ENCODE measurements around the gene GNB1.

GNB1 gene

DNA sequence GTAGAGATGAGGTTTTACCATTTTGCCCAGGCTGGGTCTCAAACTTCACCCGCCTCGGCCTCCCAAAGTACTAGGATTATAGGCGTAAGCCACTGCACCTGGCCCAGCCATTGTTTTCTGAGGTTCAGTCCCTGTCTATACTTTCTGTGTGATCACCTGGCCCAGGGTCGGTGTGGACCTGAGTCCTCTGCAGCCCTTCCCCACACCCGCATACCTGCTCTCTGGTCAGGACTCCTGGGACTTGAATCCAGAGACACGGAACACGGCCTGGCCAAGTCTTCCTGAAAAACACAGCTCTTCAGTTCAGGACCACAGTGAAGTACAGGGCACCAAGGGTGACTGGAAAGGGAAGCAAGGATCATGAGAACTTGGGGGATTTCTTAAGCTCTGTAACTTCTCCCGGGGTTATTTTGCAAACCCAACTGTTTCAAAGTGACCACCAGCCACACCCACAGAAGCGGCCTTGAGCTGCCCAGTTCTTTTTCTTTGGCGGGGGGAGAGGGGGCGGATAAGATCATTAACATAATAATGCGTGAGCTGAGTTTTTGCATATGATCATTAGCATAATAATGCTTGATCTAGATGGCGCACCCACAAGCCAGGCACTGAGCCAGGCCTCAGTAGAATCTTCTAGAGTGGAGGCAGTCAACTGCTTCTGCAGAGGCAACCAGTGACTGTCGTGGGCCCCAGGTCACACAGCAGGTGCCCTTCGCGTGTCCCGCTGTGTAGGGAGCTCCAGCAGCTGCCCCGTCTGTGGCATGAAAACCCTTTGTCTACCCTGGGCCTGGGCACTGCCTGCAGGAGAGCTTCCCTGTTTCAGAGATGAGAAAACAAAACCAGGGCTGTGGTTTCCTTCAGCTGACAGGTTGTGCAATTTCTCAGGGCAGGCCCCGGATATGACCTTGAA lies 110.9 kb downstream of the GNB1 start:
- peak in 1 of 2 experiments; percentile 24 for DNase-seq

DNA sequence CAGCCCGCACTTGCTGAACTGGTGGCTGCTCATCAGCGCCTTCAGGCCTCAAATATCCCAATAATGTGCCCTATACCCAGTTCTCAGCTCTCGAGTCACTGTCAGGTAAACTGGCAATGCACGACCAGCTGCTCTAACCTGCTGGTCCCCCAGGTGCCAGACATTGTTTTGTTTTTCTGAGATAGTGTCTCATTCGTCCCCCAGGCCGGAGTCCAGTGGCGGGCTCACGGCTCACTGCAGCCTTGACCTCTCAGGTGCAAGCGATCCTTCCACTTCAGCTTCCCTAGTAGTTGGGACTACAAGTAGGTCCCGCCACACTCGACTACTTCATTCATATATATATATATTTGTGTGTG lies 111.6 kb downstream of the GNB1 start:
- DNase-seq = no peak

DNA sequence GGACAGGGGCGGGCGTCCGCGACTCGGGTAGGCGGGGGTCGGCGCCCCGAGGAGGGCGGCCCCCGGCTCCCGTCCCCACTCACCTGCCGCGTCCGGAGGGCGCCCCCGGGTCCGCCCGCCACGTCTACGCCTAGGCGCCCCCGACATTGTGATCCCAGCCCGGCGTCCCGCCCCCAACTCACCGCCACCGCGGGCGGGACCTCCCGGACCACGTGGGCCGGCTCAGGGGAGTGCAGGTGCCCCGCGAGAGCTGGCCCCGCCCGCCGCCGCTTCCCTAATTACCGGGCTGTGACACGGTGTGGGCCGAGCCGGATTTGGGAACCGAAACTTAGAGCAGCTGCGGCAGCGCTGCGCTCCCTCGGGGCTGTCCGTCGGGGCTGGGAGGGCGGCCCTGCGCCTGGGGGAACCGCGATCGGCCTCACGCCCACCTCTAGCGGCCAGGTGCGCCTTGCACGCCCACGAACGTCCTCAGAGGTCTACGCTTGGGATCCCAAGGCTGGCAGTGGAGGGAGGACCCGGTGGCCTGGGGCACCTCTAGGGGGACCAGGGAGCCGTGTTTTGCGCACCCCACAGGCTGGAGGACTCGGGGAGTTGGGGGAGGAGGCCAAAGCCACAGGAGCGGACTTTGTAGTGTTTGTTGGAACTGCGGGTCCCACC lies 112.1 kb downstream of the GNB1 start:
- DNase-seq = peak in 1 of 2 experiments; percentile 54

DNA sequence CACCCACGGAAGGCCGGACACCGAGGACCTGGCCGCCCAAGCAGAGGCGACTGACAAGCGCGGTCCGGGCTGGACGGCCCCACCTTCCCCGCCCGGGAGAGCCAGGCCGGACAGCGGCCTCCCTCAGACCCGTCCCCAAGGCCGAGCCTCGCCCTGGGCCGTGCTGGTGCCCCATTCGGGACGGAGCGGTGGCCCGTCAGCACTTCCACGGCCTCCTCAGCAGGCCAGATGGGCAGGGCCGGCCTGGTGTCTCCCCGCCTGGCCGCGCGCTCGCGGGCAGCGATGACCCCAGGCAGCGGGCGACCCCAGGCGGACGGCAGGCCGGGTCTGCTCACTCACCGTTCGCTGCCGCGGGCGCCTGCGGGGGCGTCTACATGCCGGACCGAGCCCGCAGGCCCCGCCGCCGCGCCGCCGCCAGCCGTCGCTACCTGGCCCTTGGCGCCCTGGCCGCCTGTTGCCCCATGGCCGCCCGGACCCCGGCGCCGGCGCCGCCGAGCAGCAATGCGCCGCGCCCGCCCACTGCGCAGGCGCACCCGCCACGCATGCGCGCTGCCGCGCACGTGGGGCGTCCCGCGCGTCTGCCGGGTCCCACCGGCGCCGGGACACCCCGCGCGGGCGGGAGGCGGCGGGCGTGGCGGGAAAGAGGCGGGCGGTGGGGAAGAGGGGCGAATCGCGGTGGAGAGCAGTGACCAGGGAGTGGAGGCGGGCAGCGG lies 112.8 kb downstream of the GNB1 start, which contains the start of gene NADK:
NADK (minus strand) TSS at position 521 of the 713 bp plus-strand sequence. CDS start 13,064 bp downstream, outside the sequence.
- peak; percentile 20 to 40 for DNase-seq

GRCh38 chr1:1777583-1777899 lies 113.3 kb downstream of the GNB1 start:
- DNase-seq = no peak

DNA sequence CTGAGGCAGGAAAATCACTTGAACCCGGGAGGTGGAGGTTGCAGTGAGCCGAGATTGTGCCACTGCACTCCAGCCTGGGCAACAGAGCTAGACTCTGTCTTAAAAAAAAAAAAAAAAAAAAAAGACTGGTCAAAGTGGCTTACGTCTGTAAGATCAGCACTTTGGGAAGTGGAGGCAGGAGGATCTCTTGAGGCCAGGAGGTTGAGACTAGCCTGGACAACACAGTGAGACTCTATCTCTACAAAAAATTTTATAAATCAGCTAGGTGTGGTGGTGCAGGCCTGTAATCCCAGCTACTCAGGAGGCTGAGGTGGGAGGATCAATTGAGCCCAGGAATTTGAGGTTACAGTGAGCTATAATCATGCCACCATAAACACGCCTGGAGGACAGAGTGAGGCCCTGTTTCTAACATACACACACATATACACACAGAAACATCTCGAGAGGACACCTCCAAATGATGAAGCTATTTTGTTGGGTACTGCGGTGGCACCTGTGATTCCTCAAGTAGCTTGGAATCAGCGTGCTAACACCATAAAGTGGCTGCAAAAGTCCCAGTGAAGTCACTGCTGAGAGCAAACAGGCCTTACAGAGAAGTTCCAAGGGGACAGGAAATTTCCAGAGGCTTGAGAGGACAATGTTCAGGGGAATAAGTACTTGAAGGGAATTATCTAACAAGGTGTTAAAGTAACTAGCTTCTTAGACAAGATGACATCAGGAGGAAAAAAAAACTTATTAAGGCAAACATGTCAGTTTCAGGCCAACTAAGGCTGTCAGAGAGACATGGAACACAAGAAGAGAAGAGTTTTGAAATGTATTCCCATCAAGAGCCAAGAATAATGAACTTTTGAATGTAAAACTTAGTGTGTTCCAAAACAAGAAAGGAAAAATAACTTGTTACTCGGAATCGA lies 114.0 kb downstream of the GNB1 start:
- DNase-seq = no peak

DNA sequence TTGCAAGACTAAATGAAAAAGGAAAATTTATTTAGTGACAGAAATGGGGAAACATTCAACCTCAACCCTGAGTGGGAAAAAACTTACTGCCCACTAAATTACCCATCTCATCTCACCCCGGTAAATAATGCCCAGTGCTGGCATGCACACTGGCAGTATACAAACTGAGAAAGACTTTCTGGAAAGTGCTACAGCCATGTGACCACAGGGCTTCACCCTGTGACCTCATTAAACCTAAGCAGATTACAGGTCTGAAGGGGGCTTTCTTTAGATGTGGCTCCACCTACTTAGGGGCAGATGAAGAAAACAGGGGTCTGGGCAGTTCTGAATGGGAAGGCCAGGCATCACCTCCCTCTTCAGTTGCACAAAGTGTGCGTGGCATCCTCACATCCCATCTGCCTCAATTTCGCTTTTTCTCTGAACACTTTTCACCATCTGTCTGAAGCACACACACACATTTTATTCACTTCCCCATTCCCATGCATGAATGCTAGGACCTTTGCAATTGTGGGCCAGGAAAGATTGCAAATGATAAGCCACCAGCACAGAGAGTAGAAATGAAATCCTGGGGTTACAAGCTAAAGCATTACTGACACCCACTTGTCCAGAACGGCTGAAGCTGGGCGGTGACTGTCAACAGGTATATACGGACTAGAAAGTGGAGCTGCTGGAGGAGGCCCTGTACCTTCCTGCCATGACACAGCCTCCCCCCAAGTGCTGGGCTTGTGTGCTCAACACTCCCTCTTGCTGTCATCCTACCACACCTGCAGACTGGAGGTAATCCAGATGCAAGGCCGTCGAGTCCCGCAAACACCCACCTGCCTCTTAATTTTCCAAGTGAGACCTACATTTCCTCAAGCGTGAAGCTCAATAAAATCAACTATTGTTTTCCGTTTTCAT lies 115.3 kb downstream of the GNB1 start:
- no peak for DNase-seq

- no peak for DNase-seq
Observed at GRCh38 chr1:1773874-1774273, 117.0 kb downstream of the GNB1 start.

GRCh38 chr1:1771096-1771495 lies 119.8 kb downstream of the GNB1 start:
- no peak for DNase-seq

DNA sequence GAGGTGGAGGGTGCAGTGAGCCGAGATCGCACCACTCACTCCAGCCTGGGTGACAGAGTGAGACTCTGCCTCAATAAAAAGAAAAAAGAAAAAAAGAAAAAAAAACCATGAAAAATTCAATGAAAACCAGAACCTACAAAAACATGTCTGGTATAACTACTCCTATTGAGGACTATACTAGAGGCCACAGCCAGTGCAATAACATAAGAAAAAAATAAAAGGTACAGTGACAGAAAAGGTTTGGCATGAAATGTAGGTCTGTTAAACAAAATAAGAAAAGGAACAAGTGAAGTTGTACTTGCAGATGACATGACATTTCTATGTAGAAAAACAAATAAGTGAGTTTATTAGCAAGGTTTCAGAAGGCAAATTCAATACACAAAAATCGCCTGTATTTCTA lies 120.8 kb downstream of the GNB1 start:
- no peak for DNase-seq

DNA sequence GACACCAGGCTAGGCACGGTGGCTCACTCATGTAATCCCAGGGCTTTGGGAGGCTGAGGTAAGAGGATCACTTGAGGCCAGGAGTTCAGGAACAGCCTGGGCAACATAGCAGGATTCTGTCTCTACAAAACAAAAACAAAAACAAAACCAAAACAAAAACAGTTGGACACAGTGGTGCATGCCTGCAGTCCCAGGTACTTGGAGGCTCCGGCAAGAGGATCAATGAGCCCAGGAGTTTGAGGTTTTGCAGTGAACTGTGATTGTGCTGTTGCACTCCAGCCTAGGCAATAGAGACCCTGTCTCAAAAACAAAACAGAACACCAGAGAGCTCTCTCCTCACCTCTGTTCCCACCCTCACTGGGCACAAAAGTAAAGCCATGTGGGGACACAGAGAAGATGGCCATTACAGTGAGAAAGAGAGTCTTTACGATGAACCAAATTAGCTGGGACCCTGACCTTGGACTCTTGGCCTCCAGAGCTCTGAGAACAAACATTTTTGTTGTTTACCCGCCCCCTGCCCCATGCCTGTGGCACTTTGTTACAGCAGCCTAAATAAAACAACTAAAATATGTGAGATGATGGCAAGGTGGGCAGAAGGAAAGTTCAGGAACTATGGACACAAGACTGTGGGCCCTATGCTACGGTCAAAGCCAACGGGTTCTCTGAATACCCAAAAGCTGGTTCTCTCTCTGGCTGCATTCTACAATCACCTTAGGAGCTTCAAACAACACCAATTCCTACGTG lies 122.5 kb downstream of the GNB1 start:
- DNase-seq = no peak

DNA sequence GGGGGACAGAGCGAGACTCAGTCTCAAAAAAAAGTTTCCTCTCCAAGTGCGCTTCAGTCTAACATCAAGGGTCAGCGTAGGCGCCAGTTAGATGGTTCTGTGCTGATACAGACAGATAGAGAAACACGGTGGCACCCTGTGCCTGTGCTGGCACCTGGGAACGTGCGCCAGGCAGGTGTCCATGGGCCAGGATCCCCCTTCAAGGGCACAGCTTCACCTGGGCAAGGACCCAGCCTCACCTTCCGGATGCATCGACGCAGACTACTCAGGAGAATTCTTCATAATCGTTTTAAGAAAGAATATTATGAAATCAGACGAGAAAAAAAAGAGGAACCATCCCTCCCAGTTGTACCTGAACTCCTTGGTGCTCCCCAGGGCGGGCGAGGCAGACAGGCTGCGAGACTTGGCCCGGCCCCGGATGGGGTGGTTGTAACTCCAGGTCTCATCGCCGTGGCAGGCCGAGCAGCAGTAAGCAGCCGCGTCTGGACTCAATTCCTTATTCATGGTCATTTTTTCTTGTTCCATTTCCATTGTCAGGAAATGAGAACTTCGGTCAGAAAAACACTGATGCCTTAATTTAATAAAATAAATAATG lies 125.9 kb downstream of the GNB1 start:
- DNase-seq = no peak

GRCh38 chr1:1763657-1764621 lies 126.9 kb downstream of the GNB1 start:
- DNase-seq = no peak

DNA sequence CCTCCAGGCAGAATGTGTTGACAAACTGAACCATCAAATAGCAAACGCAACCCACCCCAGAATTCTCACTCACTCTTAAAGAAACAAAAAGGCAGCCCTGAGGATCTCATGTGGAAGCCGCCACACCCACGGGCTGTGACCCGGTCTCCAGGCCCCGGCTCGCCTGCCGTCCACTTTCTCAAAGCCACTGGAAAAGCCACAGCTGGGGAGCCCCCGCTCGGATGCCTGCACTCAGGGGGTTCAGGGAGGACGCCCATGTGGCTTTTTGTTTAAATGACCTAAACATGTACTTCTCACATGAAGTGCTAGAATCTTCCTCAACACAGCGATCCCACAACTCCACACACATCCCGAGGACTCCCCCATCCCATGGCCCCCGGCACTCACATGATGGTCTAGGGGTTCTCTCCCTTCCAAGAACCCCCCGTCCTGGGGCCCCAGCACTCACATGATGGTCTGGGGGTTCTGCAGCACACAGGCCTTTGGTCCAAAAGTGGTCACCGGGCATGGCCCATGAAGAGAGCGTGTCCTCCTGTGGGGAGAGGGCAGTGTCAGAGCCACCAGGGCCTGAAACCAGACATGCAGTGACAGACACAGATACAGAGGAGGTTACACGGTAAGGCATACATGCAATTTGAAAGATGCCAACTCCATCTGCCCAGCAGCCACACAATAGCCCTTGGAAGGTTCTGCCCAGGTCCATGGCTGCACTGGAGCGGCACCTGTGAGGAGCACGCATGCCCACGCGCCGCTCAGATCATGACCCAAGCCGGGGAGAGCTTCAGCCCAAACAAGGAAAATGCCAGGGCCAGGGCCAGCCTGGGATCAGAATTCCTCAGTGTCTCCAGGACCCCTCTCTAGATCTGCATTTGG lies 129.1 kb downstream of the GNB1 start:
- DNase-seq = no peak

DNA sequence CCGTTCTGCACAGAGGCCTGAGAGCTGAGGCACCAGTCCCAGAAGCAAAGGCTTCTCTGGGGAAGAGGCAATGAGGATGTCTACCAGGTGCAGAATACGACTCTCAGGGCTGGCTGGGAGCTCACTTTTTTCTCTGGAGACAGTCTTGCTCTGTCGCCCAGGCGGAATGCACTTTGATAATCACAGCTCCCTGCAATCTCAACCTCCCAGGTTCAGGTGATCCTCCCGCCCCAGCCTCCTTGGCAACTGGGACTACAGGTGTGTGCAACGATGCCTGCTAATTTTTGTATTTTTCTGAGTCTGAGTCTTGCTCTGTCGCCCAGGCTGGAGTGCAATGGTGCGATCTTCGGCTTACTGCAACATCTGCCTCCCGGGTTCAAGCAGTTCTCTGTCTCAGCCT lies 130.2 kb downstream of the GNB1 start:
- DNase-seq = no peak

DNA sequence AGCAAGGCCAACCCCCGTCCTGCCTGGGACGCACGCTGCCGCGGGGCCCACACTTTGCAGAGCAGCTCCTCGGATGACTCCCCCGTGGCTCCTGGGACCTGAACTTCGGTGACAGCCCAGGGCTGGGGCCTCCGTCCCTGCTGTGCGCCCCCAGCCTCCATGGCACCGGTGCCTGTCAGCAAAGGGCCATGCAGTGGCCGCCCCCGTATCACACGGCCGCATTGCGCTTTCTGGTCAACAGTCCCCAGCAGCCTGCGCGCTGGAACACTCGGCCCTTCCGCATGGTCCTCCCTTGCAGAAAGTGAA lies 130.6 kb downstream of the GNB1 start:
- no peak for DNase-seq

DNA sequence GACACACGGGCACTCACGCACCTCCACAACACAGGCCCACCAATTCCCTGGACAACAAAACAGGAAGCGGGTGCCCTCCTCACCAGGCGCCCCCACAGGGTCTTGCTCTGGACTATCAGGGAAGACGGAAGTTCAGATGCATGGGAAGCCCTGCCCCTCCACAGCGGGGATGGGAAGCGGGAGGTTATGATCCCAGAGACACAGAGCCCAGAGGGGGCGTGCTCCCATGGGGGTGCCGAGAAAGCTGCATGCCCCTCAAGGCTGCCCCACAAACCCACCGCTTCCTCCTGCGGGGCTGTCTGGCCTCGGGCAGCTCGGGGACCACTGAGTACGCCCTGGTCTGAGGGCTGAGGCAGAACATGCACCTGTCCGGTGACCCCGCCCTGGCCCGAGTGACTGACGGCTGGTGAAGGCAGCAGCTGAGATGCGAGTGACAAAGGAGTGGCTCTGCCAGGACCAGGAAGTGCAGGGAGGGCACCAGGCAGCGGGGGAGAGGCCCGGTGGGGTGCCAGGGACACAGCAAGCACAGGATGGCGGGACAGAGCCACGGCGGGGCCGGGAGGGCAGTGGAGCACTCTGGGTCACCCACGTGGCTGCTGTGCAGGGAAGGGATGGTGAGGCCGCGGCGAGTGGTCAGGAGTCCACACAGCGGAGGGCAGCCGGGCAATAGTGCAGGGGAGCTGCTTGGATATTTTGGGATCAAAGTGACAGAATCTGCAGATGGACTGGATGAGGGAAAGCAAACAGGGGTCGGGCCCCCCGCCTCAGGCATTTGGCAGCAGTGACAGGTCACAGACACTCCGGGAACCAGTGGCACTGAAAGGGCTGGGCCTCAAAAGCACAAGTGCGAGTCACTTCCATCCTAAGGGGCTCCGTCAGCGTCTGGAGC lies 131.2 kb downstream of the GNB1 start:
- DNase-seq = peak in 1 of 2 experiments; percentile 55

Data from SHP77 (cell line).